Heart right ventricle (tissue), 16 donors: ENCODE results near the gene TNFAIP8. TPM values are rescaled to one million over a fixed set of nuclear protein-coding genes. Genes with fewer than 3 reads are reported as not detected.
A peak's percentile ranks its signal among the peaks of the same experiment; 100 is the strongest.

Experiments used
- ATAC-seq, 8 donors: fragments of 200-7000 bp; cut with Tn5 transposase; one replicate each; pipeline ENCODE4 v1.9.1; 2020; ENCODE audit warnings: mild to moderate bottlenecking in 8 of 8, moderate library complexity in 8 of 8, moderate number of reproducible peaks in 1 of 8
- DNase-seq, 2 donors: peaks; one replicate each; pipeline ENCODE4 v3.0.0-alpha.2; 2020
- H3K27ac ChIP-seq, 10 donors: fragments of 200-600 bp; sonication (generic) in 2 of 10; one replicate each; pipeline versions ENCODE4 v1.5.0 to v1.8.0; 2020 to 2022; ENCODE audit warnings: mild to moderate bottlenecking in 3 of 10
- H3K27me3 ChIP-seq, 7 donors: fragments of 200-600 bp; one replicate each; pipeline ENCODE4 v1.8.0; 2021 to 2022; ENCODE audit warnings: mild to moderate bottlenecking in 2 of 7
- H3K36me3 ChIP-seq, 9 donors: fragments of 200-600 bp; sonication (generic) in 1 of 9; one replicate each; pipeline versions ENCODE4 v1.5.0 to v1.8.0; 2020 to 2022; ENCODE audit warnings: mild to moderate bottlenecking in 2 of 9
- H3K4me1 ChIP-seq, 9 donors: fragments of 200-600 bp; sonication (generic) in 1 of 9; one replicate each; pipeline versions ENCODE4 v1.5.0 to v1.8.0; 2020 to 2022; ENCODE audit warnings: mild to moderate bottlenecking in 4 of 9
- H3K4me3 ChIP-seq, 10 donors: fragments of 200-600 bp; sonication (generic) in 2 of 10; one replicate each; pipeline versions ENCODE4 v1.5.0 to v1.8.0; 2020 to 2022; ENCODE audit warnings: mild to moderate bottlenecking in 7 of 10, moderate library complexity in 2 of 10
- H3K9me3 ChIP-seq, 11 donors: fragments of 200-600 bp in 10 of 11; sonication (generic) in 2 of 11; one replicate each; pipeline versions ENCODE4 v1.5.0 to v1.8.0; 2013 to 2022; ENCODE audit warnings: mild to moderate bottlenecking in 2 of 11, control low read depth in 1 of 11, moderate library complexity in 1 of 11
- WGBS, 2 donors: extraction: QIAGEN DNeasy Blood & Tissue Kit; methylation state at CpG; one replicate each; pipeline ENCODE4 v1.1.7; 2013; ENCODE audit warnings: inconsistent platforms in 1 of 2; 5-methylcytosine and 5-hydroxymethylcytosine counted together
- intact Hi-C, 10 donors: fragments of 100-400 bp; cut with DNase I; formaldehyde crosslinking; loops; one replicate each; pipeline versions ENCODE4 v1.11.1 to v1.14.2; 2022
- polyA plus RNA-seq, 2 donors: library from polyadenylated mRNA; stranded (reverse); fragments of 200-250 nt; gene quantifications; one replicate each; pipeline ENCODE4 v1.2.3, GENCODE V29; 2013
- total RNA-seq, 10 donors: library from RNA; stranded (reverse); fragmentation: NEBNext Ultra II Directional in 3 of 10; extraction: Animal tissue kit (Norgen Biotek cat#: 25700) in 3 of 10; gene quantifications; one replicate each; pipeline versions ENCODE4 v1.2.1 to v1.2.4, GENCODE V29; 2021 to 2023
- TF ChIP-seq, protein P1 (sequence below), 9 donors: fragments of 200-600 bp; sonication (generic) in 2 of 9; IDR thresholded peaks; one replicate each; pipeline versions ENCODE4 v1.5.0 to v1.8.0; 2021 to 2022; ENCODE audit warnings: antibody characterized with exemption in 9 of 9, mild to moderate bottlenecking in 5 of 9, moderate library complexity in 1 of 9
- donor health status: Arrhythmogenic right ventricular cardiomyopathy.
- donor health status: ischemic (EF 13 %, LVEDD 7.1; RV severe dilation, severe dysfunction).
- donor health status: healthy with polysubstance abuse.
- donor health status: DM: no; HTN: yes; CAD: no.
- donor health status: DM: no; HTN: no; CAD: no.
- donor health status: ischemic (EF 25% LVEDD 6.9; RV normal size, moderate dysfunction).
- donor health status: ischemic (EF 25% LVEDD 5.7; RV mildly dilated, moderate dysfunction).
- donor health status: healthy.
- donor health status: DM: yes; HTN: yes; CAD: no.
- donor health status: Ischemic cardiomyopathy.
- donor health status: ischemic (EF 35%, LVEDD 5.7; RV mildly dilated, moderate dysfunction).
- donor health status: nonischemic (EF 11% LVEDD 7.7; RV severe dilation, severe dysfunction).
- donor health status: DM: yes; HTN: yes; CAD: no.
- donor health status: PGD.
- donor health status: ischemic (EF 29% LVEDD 5.4; RV normal size, mild dysfunction).
- donor health status: nonischemic (EF 23%, LVEDD 6.1; RV moderate dilation, normal function).

Gene TNFAIP8
- total and polyA plus RNA-seq, 12 donors: 3.3 to 30.8 (median 8.7) TPM

DNA sequence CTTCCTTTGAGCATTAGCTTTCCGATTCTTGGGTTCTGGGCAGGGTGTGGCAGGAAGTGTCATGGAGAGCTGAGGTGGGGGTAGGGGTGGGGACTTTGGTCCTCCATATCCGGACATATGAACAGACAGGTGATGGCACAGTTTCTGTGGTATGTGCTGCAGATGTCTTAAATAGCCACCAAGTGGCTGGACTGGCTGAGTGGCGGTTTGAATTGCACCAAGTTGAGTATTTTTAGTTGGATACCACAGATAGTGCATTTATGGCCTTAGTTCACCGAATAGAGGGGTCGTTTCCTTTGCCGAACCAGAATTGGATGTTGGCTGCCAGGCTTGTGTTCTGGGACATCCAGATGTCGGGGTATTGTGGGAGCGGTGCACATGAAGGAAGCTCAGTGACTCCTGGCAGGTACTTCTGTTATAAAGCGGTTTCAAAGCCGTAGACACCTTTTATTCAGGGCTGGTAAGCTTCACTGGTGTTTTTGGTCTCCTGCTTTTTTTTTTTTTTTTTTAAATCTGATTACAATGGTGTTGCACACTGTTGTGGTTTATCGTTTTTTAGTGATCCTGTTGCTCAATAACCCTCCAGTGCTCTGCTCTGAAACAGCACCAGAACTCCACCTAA, 15.1 kb upstream of the TNFAIP8 start:
- DNase-seq: no peak
- WGBS, 2 donors: 69 to 71% methylated on average over 11 of the region's 11 CpGs
- peak overlapping the region in 1 of 10 donors; percentile 79 for H3K27ac ChIP-seq

DNA sequence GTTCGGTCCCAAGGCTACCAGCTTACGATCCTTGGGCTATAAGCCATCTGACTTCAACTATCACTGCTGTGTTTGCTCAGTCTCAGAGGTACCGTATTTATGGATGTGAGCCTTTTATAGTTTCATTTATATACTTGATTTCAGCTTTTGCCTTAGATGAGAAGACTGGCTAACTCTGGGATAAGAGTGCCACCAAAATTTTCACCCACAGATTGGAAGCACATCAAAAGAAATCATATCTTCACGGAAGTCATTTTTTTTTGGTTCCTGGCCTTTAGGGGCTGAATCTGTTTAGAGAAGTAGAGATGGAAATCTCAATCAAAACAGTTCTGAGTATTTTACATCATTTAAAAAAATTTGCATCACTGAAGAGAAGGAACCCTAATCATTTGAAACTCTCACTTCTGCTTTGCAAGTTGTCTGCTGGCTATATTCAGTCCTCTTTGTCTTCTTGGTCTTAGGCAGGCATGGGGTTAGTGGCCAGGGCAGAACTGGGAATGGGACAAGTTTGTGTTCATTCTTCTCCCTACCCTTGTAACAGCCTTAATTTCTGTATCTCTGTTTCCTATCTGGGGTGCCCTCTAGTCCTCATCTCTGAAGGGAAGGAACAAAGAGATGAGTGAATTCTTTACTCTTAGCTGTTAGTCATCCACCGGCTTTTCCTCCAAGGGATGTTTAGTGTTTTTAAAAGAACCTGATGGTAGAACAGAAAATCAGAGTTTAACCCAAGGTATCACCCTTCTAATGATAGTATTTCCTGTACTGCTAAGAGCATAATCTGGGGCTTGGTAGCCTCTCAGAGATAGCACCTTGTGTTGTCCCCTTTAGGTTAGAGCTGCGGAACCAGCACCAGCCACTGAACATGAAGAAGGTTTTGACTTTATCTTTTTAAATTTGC, 14.1 kb upstream of the TNFAIP8 start:
- TF ChIP-seq, protein P1, sequence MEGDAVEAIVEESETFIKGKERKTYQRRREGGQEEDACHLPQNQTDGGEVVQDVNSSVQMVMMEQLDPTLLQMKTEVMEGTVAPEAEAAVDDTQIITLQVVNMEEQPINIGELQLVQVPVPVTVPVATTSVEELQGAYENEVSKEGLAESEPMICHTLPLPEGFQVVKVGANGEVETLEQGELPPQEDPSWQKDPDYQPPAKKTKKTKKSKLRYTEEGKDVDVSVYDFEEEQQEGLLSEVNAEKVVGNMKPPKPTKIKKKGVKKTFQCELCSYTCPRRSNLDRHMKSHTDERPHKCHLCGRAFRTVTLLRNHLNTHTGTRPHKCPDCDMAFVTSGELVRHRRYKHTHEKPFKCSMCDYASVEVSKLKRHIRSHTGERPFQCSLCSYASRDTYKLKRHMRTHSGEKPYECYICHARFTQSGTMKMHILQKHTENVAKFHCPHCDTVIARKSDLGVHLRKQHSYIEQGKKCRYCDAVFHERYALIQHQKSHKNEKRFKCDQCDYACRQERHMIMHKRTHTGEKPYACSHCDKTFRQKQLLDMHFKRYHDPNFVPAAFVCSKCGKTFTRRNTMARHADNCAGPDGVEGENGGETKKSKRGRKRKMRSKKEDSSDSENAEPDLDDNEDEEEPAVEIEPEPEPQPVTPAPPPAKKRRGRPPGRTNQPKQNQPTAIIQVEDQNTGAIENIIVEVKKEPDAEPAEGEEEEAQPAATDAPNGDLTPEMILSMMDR (IDR thresholded peaks at IDR 0.05): no peak
- ATAC-seq (no peak), DNase-seq (no peak)
- intact Hi-C loops: loop anchor here in 1 of 10 donors (10.0 kb wide), 1 partner anchor 63 kb away; no protein-coding TSS in a partner anchor
- no peaks in the 10 kb centered on the region for H3K27me3 ChIP-seq
- H3K9me3 ChIP-seq: no peaks in the 10 kb centered on the region
- WGBS, 2 donors: 79% methylated on average over 6 of the region's 6 CpGs
- peak overlapping the region in 2 of 10 donors; percentile 9 to 79 for H3K27ac ChIP-seq
- peaks cover 0 to 98% (median 13%) of the 10 kb centered on the region in 9 donors for H3K4me1 ChIP-seq
- no peaks in the 10 kb centered on the region for H3K36me3 ChIP-seq
- peak overlapping the region in 1 of 10 donors; percentile 26 for H3K4me3 ChIP-seq

More for the DNA sequence above, 15.1 kb upstream of the TNFAIP8 start:
- peak in 2 of 8 donors; percentile 14 to 28 for ATAC-seq
- Histone ChIP-seq H3K27me3 (no peaks in the 10 kb centered on the region), H3K4me3 (peak overlapping the region in 1 of 10 donors; percentile 26), H3K36me3 (no peaks in the 10 kb centered on the region), H3K9me3 (no peaks in the 10 kb centered on the region), H3K4me1 (peaks cover 0 to 98% (median 13%) of the 10 kb centered on the region in 9 donors)
- intact Hi-C loops: loop anchor here in 1 of 10 donors (10.0 kb wide), 1 partner anchor 64 kb away; no protein-coding TSS in a partner anchor
- TF ChIP-seq, protein P1 (IDR thresholded peaks at IDR 0.05): no peak

DNA sequence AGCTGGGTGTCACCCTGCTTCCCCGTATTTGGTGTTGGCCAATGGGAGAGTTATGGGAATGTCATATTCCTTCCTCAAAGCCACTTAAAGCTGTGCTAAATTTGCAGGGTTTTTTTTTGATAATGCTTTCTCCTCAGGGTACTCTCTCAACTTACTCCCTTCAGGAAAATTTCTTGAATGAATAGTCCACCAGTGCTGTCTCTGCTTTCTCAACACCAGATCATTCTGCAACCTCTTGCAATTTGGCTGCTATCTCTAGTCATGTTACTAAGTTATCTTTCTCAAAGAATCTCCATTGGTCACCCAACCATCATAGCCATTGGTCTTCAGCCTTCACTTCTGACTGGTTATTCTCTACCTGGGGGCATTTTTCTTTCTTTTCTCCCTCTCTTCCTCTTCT, 13.4 kb upstream of the TNFAIP8 start:
- 98 to 100% methylated on average over 1 of the region's 1 CpG for WGBS, 2 donors
- Histone ChIP-seq H3K27ac (peak overlapping the region in 1 of 10 donors; percentile 79), H3K9me3 (no peaks in the 10 kb centered on the region), H3K4me3 (no peak overlapping the region), H3K36me3 (no peaks in the 10 kb centered on the region), H3K4me1 (peaks cover 0 to 97% (median 10%) of the 10 kb centered on the region in 9 donors), H3K27me3 (no peaks in the 10 kb centered on the region)
- DNase-seq (no peak), ATAC-seq (no peak)
- intact Hi-C loops: loop anchor here in 1 of 10 donors (10.0 kb wide), 1 partner anchor 62 kb away; no protein-coding TSS in a partner anchor
- TF ChIP-seq, protein P1 (IDR thresholded peaks at IDR 0.05): no peak

DNA sequence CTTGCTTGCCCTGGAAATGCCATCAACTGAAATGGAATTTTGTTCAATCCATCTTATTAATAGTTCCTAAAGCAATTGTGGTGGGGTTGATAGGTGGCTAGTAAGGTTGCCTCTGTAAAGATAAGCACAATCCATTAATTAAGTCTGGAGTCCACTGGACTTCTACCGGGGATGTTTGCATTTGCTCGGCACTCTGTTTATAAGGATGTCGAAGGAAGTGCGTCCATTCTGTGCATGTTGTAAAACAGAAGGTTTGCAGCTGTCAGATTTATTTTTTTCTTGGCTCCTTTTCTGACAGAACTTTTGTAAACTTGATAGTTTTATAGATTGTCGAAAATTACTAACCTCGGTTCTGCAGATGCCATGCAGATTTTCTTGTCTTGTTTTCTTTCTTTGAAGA, 12.8 kb upstream of the TNFAIP8 start:
- Histone ChIP-seq H3K36me3 (no peaks in the 10 kb centered on the region), H3K27me3 (no peaks in the 10 kb centered on the region), H3K27ac (peak overlapping the region in 1 of 10 donors; percentile 79), H3K9me3 (no peaks in the 10 kb centered on the region), H3K4me1 (peaks cover 0 to 97% (median 6%) of the 10 kb centered on the region in 9 donors), H3K4me3 (no peak overlapping the region)
- ATAC-seq (no peak), DNase-seq (no peak)
- 73 to 79% methylated on average over 6 of the region's 6 CpGs for WGBS, 2 donors
- intact Hi-C loops: loop anchor here in 1 of 10 donors (10.0 kb wide), 1 partner anchor 62 kb away; no protein-coding TSS in a partner anchor
- TF ChIP-seq, protein P1 (IDR thresholded peaks at IDR 0.05): no peak
